ENCODE data around the gene SARM1. TPM values are rescaled to one million over a fixed set of nuclear protein-coding genes. Genes with fewer than 3 reads are reported as not detected.

The SARM1 gene
- total RNA-seq, 2 donors from 2014 or later: 1.3 to 2.0 TPM

DNA sequence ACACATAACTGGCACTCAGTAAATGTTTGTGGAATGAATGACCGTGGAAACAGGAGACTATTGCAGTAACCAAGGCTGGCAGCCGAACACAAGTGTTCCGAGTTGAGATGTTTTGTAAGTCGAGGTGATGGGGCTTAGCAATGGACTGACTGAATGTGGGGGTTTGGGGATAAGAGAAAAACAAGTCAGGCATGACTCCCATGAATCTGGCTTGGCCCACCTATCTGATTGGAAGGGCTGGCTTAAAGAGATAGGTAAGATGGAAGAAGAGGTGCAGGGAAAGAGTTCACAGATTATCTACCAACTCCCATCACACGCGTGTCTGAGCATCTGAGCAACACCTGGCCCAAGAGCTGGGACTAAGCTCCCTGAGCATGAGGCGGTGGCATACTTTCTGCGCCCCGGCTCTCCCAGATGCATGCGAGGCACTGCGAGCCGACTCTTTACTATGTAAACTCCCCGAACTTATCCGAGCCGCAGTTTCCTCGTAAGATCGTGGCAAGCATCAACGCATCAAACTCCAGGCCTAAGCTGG lies 36.8 kb upstream of the SARM1 start:
- no peaks in the 10 kb centered on the region for H3K27me3 ChIP-seq (ENCODE audit: control insufficient read depth, insufficient read depth, low read length, poor library complexity, severe bottlenecking)
- H3K4me1 ChIP-seq (ENCODE audit: control insufficient read depth, insufficient read depth, low read length): peaks cover 7% of the 10 kb centered on the region
- H3K9me3 ChIP-seq (ENCODE audit: control insufficient read depth, low read length): no peaks in the 10 kb centered on the region
- peak overlapping the region; percentile 88 for H3K9ac ChIP-seq (ENCODE audit: extremely low read depth, low read length, poor library complexity, severe bottlenecking)
- peak overlapping the region; percentile 93 for H3K4me3 ChIP-seq (ENCODE audit: low read length)
- Mint-ChIP-seq H3K36me3 (ENCODE audit: low read depth) (peaks cover 7% of the 10 kb centered on the region), H3K27me3 (ENCODE audit: insufficient read depth) (peaks cover 1% of the 10 kb centered on the region), H3K4me1 (peaks cover 27% of the 10 kb centered on the region), H3K9me3 (no peaks in the 10 kb centered on the region), H3K27ac (peak overlapping the region; percentile 76), H3K4me3 (peak overlapping the region; percentile 98)
- WGBS, 2 experiments (ENCODE audit: insufficient coverage in 1 of 2, insufficient read length in 1 of 2): 16 to 20% methylated on average over 11 to 18 of the region's 18 CpGs
- peak overlapping the region; percentile 48 for H3K27ac ChIP-seq (ENCODE audit: low read depth, low read length)
- H3K36me3 ChIP-seq (ENCODE audit: control insufficient read depth, insufficient read depth, low read length): peaks cover 9% of the 10 kb centered on the region
- TF ChIP-seq CTCF (conservative IDR thresholded peaks at IDR 0.05): no peak
- peak; percentile 53 for DNase-seq

DNA sequence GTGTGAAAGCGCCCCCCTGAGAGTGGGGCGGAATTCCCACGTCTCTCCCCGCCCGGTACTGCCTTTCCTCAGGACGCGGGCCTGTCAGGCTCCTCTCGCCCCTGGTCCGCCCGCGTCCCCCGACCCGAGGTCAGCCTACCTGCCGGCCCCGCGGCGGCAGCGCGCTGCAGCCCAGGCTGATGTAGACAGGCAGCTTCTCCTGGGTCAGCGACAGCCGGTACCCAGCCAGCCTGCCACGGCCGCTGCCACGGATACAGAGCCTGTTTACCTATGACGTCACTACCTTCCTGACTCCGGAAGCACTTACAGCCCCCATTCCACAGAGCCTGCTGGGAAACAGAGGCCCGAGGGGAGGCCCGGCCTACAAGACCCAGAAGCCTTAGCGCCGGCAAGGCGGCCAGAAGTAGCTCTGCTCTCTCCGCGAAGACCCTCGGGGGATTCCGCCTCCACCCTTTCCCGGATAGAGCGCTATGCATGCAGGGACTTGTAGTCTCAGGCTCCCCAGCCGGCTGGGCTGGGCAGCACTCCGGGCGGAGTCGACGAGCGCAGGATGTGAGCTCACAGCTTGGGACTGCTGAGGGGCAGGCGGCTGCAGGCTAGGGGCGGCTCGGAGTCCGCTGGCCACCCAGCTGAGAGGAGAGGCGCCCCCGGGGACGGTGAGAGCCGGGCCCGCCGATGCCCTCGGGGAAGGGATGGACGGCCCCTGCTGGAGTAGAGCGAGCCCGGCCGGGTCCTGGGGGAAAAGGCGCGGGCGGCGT lies 36.1 kb upstream of the SARM1 start, which contains the start of the genes IFT20 and TNFAIP1:
Gene IFT20 (minus strand): TSS at position 272 of the 758 bp plus-strand sequence. CDS start 3,487 bp downstream, outside the sequence.
Gene TNFAIP1 (plus strand): TSS at position 561 of the 758 bp plus-strand sequence. CDS start 3,761 bp downstream, outside the sequence.
- Histone ChIP-seq H3K27me3 (ENCODE audit: control insufficient read depth, insufficient read depth, low read length, poor library complexity, severe bottlenecking) (no peaks in the 10 kb centered on the region), H3K36me3 (ENCODE audit: control insufficient read depth, insufficient read depth, low read length) (peaks cover 14% of the 10 kb centered on the region), H3K4me3 (ENCODE audit: low read length) (peak within 1 kb of the TSS; percentile 93), H3K27ac (ENCODE audit: low read depth, low read length) (peak within 1 kb of the TSS; percentile 93), H3K4me1 (ENCODE audit: control insufficient read depth, insufficient read depth, low read length) (peaks cover 7% of the 10 kb centered on the region), H3K9ac (ENCODE audit: extremely low read depth, low read length, poor library complexity, severe bottlenecking) (peak within 1 kb of the TSS; percentile 99), H3K9me3 (ENCODE audit: control insufficient read depth, low read length) (no peaks in the 10 kb centered on the region)
- Mint-ChIP-seq H3K4me1 (peaks cover 27% of the 10 kb centered on the region), H3K27me3 (ENCODE audit: insufficient read depth) (peaks cover 1% of the 10 kb centered on the region), H3K36me3 (ENCODE audit: low read depth) (peaks cover 10% of the 10 kb centered on the region), H3K4me3 (peak within 1 kb of the TSS; percentile 98), H3K9me3 (no peaks in the 10 kb centered on the region), H3K27ac (peak within 1 kb of the TSS; percentile 100)
- WGBS, 2 experiments (ENCODE audit: insufficient coverage in 1 of 2, insufficient read length in 1 of 2): 0% methylated on average over 20 to 62 of the region's 62 CpGs
- TF ChIP-seq CTCF (conservative IDR thresholded peaks at IDR 0.05): no peak
- peak; percentile 100 for DNase-seq

- TF ChIP-seq CTCF (conservative IDR thresholded peaks at IDR 0.05): no peak
- peak overlapping the region; percentile 98 for H3K4me3 Mint-ChIP-seq
- Histone ChIP-seq H3K4me3 (ENCODE audit: low read length) (peak overlapping the region; percentile 93), H3K36me3 (ENCODE audit: control insufficient read depth, insufficient read depth, low read length) (peaks cover 21% of the 10 kb centered on the region), H3K4me1 (ENCODE audit: control insufficient read depth, insufficient read depth, low read length) (peaks cover 7% of the 10 kb centered on the region), H3K27me3 (ENCODE audit: control insufficient read depth, insufficient read depth, low read length, poor library complexity, severe bottlenecking) (no peaks in the 10 kb centered on the region), H3K9ac (ENCODE audit: extremely low read depth, low read length, poor library complexity, severe bottlenecking) (peak overlapping the region; percentile 99), H3K27ac (ENCODE audit: low read depth, low read length) (peak overlapping the region; percentile 93), H3K9me3 (ENCODE audit: control insufficient read depth, low read length) (no peaks in the 10 kb centered on the region)
- peaks cover 14% of the 10 kb centered on the region for H3K36me3 Mint-ChIP-seq (ENCODE audit: low read depth)
- H3K9me3 Mint-ChIP-seq: no peaks in the 10 kb centered on the region
- peaks cover 27% of the 10 kb centered on the region for H3K4me1 Mint-ChIP-seq
- peak overlapping the region; percentile 100 for H3K27ac Mint-ChIP-seq
- WGBS, 2 experiments (ENCODE audit: insufficient coverage in 1 of 2, insufficient read length in 1 of 2): 3 to 9% methylated on average over 16 to 29 of the region's 29 CpGs
- peaks cover 1% of the 10 kb centered on the region for H3K27me3 Mint-ChIP-seq (ENCODE audit: insufficient read depth)
- peak; percentile 95 for DNase-seq
Measured at GRCh38 chr17:28335959-28336871, 35.3 kb upstream of the SARM1 start.
